SK-N-SH (cell line): Measurements from ENCODE around the gene KSR2. TPM values are rescaled to one million over a fixed set of nuclear protein-coding genes. Genes with fewer than 3 reads are reported as not detected.

ENCODE experiments used
- CTCF ChIA-PET: fragments of 300-600, 350-600 bp; formaldehyde crosslinking; extraction: SDS; loops from one replicate; lab custom pipeline; 2021; lab: Yijun Ruan, JAX
- POLR2A ChIA-PET: fragments of 350-600 bp; sonication (Branson Sonifier 250); formaldehyde crosslinking; extraction: SDS; loops from one replicate; lab custom pipeline; 2020; ENCODE audit warnings: antibody characterized with exemption, inconsistent platforms; lab: Yijun Ruan, JAX
- DNase-seq: peaks from one replicate; pipeline ENCODE4 v3.0.0; 2012
- H2AFZ ChIP-seq: fragments of 200-600 bp; sonication (generic); 2 replicates; pipeline ENCODE4 v1.8.1; 2016; ENCODE audit warnings: antibody characterized with exemption, mild to moderate bottlenecking, low read depth
- H3F3A ChIP-seq: fragments of 200-600 bp; sonication (generic); replicated peaks from 2 replicates; pipeline ENCODE3; 2016; ENCODE audit warnings: antibody characterized with exemption, mild to moderate bottlenecking; ENCODE audit not compliant: insufficient read depth
- H3K27ac ChIP-seq, 2 experiments: fragments of 200-500 bp in 1 of 2; fragments of 200-600 bp in 1 of 2; sonication (Bioruptor generic) in 1 of 2; sonication (generic), shearing (Covaris generic) in 1 of 2; 2 replicates each; pipeline versions ENCODE4 v1.5.1 to v1.6.1; 2014 to 2016; ENCODE audit warnings: low read depth in 2 of 2, inconsistent platforms in 1 of 2, low read length in 1 of 2, mild to moderate bottlenecking in 1 of 2, mixed read lengths in 1 of 2
- H3K27me3 ChIP-seq: fragments of 200-600 bp; sonication (generic), shearing (Covaris generic); 2 replicates; pipeline ENCODE4 v1.6.1; 2016; ENCODE audit warnings: mixed run types; ENCODE audit not compliant: insufficient read depth
- H3K36me3 ChIP-seq, 2 experiments: fragments of 200-500 bp in 1 of 2; fragments of 200-600 bp in 1 of 2; sonication (Bioruptor generic) in 1 of 2; sonication (generic) in 1 of 2; replicated peaks in 1 of 2; 2 replicates each; pipeline versions ENCODE3 to v1.5.1; 2014 to 2016; ENCODE audit warnings: low read length in 1 of 2, mild to moderate bottlenecking in 1 of 2; ENCODE audit not compliant: insufficient read depth in 2 of 2, control insufficient read depth in 1 of 2
- H3K4me1 ChIP-seq, 2 experiments: fragments of 200-500 bp in 1 of 2; fragments of 200-600 bp in 1 of 2; sonication (Bioruptor generic) in 1 of 2; sonication (generic), shearing (Covaris generic) in 1 of 2; 2 replicates each; pipeline versions ENCODE4 v1.5.1 to v1.6.1; 2014 to 2016; ENCODE audit warnings: low read depth in 1 of 2, low read length in 1 of 2, mixed run types in 1 of 2; ENCODE audit not compliant: insufficient read depth in 2 of 2, control insufficient read depth in 1 of 2
- H3K4me2 ChIP-seq: fragments of 200-600 bp; sonication (generic), shearing (Covaris generic); 2 replicates; pipeline ENCODE4 v1.6.1; 2017; ENCODE audit warnings: mixed run types
- H3K4me3 ChIP-seq, 2 experiments: fragments of 200-500 bp in 1 of 2; fragments of 200-600 bp in 1 of 2; sonication (Bioruptor generic) in 1 of 2; sonication (generic), shearing (Covaris generic) in 1 of 2; 2 replicates each; pipeline versions ENCODE4 v1.5.1 to v1.8.1; 2014 to 2016; ENCODE audit warnings: low read depth in 2 of 2, inconsistent platforms in 1 of 2, low read length in 1 of 2, mild to moderate bottlenecking in 1 of 2, mixed read lengths in 1 of 2, moderate library complexity in 1 of 2
- H3K79me2 ChIP-seq: fragments of 200-600 bp; sonication (generic); 2 replicates; pipeline ENCODE4 v1.8.1; 2017; ENCODE audit warnings: mild to moderate bottlenecking; ENCODE audit not compliant: insufficient read depth
- H3K9ac ChIP-seq: fragments of 200-600 bp; sonication (generic); 2 replicates; pipeline ENCODE4 v1.6.1; 2017; ENCODE audit warnings: mixed run types
- H3K9me2 ChIP-seq: fragments of 200-600 bp; sonication (generic); 2 replicates; pipeline ENCODE4 v1.6.1; 2017; ENCODE audit warnings: mixed run types
- H3K9me3 ChIP-seq: fragments of 200-600 bp; sonication (generic); 2 replicates; pipeline ENCODE4 v1.6.1; 2017; ENCODE audit warnings: mixed run types, mild to moderate bottlenecking, moderate library complexity
- H4K20me1 ChIP-seq: fragments of 200-600 bp; sonication (generic); 2 replicates; pipeline ENCODE4 v1.6.1; 2017; ENCODE audit warnings: mild to moderate bottlenecking, mixed run types; ENCODE audit not compliant: insufficient read depth
- CHD2 ChIP-seq: fragments of 150-350 bp; IDR thresholded peaks from 2 replicates; pipeline ENCODE4 v1.6.1; 2018; ENCODE audit warnings: low read length; ENCODE audit not compliant: partially characterized antibody
- ELF1 ChIP-seq: IDR thresholded peaks from 2 replicates; pipeline ENCODE4 v1.4.0; 2012
- EZH2phosphoT487 ChIP-seq: fragments of 200-600 bp; sonication (generic); IDR thresholded peaks from 2 replicates; pipeline ENCODE4 v1.6.1; 2017; ENCODE audit warnings: low read depth, mixed run types, mild to moderate bottlenecking, antibody characterized with exemption, moderate library complexity, borderline replicate concordance
- FOSL2 ChIP-seq: IDR thresholded peaks from 2 replicates; pipeline ENCODE4 v1.4.0; 2012; ENCODE audit warnings: low read depth, mild to moderate bottlenecking, moderate library complexity, borderline replicate concordance
- FOXJ3 ChIP-seq: sonication (generic); formaldehyde crosslinking; IDR thresholded peaks from 2 replicates; pipeline ENCODE4 v1.5.1; 2020; ENCODE audit warnings: mild to moderate bottlenecking, missing genetic modification reagents
- FOXM1 ChIP-seq: IDR thresholded peaks from 2 replicates; pipeline ENCODE4 v1.4.0; 2012; ENCODE audit warnings: low read depth, mild to moderate bottlenecking
- GABPA ChIP-seq: IDR thresholded peaks from 2 replicates; pipeline ENCODE4 v1.4.0; 2012; ENCODE audit warnings: low read depth, mild to moderate bottlenecking
- GATA2 ChIP-seq: sonication (generic); formaldehyde crosslinking; IDR thresholded peaks from 2 replicates; pipeline ENCODE4 v1.5.0; 2020; ENCODE audit warnings: mild to moderate bottlenecking, missing genetic modification reagents
- JUND ChIP-seq: IDR thresholded peaks from 2 replicates; pipeline ENCODE4 v1.4.0; 2012
- MEF2A ChIP-seq: IDR thresholded peaks from 2 replicates; pipeline ENCODE4 v1.4.0; 2012; ENCODE audit warnings: low read depth, borderline replicate concordance
- MXI1 ChIP-seq: IDR thresholded peaks from 2 replicates; pipeline ENCODE4 v1.6.1; 2012; ENCODE audit warnings: mild to moderate bottlenecking, low read depth, low read length, improper control_type of control experiment
- NFIC ChIP-seq: IDR thresholded peaks from 2 replicates; pipeline ENCODE4 v1.4.0; 2012; ENCODE audit warnings: borderline replicate concordance
- NRF1 ChIP-seq: IDR thresholded peaks from 2 replicates; pipeline ENCODE4 v1.6.1; 2012; ENCODE audit warnings: low read depth, mild to moderate bottlenecking, low read length
- POLR2AphosphoS5 ChIP-seq: IDR thresholded peaks from 2 replicates; pipeline ENCODE4 v1.6.1; 2012; ENCODE audit warnings: low read depth, low read length
- RAD21 ChIP-seq: IDR thresholded peaks from 2 replicates; pipeline ENCODE4 v1.6.1; 2012; ENCODE audit warnings: mild to moderate bottlenecking, low read length
- RCOR1 ChIP-seq: fragments of 150-350 bp; IDR thresholded peaks from 2 replicates; pipeline ENCODE4 v1.6.1; 2017; ENCODE audit warnings: antibody characterized with exemption, low read length
- RFX5 ChIP-seq: IDR thresholded peaks from 2 replicates; pipeline ENCODE4 v1.6.1; 2012; ENCODE audit warnings: mild to moderate bottlenecking, improper control_type of control experiment, low read length
- RXRA ChIP-seq: IDR thresholded peaks from 2 replicates; pipeline ENCODE4 v1.4.0; 2012; ENCODE audit warnings: low read depth, mild to moderate bottlenecking, borderline replicate concordance
- SIN3A ChIP-seq: IDR thresholded peaks from 2 replicates; pipeline ENCODE4 v1.6.1; 2012; ENCODE audit warnings: low read depth, mild to moderate bottlenecking, low read length, moderate library complexity, borderline replicate concordance
- SMC3 ChIP-seq: IDR thresholded peaks from 2 replicates; pipeline ENCODE4 v1.6.1; 2012; ENCODE audit warnings: low read depth, low read length, improper control_type of control experiment
- TAF1 ChIP-seq: IDR thresholded peaks from 2 replicates; pipeline ENCODE4 v1.6.1; 2012; ENCODE audit warnings: low read depth, mild to moderate bottlenecking, low read length, moderate library complexity, borderline replicate concordance
- YY1 ChIP-seq: IDR thresholded peaks from 2 replicates; pipeline ENCODE4 v1.4.0; 2012; ENCODE audit warnings: low read depth, mild to moderate bottlenecking
- WGBS: methylation state at CpG from one replicate; pipeline ENCODE4 v1.1.6; 2017; ENCODE audit warnings: low lambda C conversion rate; 5-methylcytosine and 5-hydroxymethylcytosine counted together
- polyA plus RNA-seq, 3 experiments: library from polyadenylated mRNA; depleted of rRNA; stranded (reverse); fragments of >200 nt; gene quantifications; 2 replicates each; pipeline ENCODE4 v1.2.3, GENCODE V29; 2012
- TF ChIP-seq, protein P1 (sequence below): IDR thresholded peaks from 2 replicates; pipeline ENCODE4 v1.4.0; 2012; ENCODE audit warnings: low read depth, borderline replicate concordance
- TF ChIP-seq, protein P2 (sequence below): IDR thresholded peaks from 2 replicates; pipeline ENCODE4 v1.4.0; 2012; ENCODE audit warnings: low read depth, borderline replicate concordance
- TF ChIP-seq, protein P3 (sequence below): IDR thresholded peaks from 2 replicates; pipeline ENCODE4; 2012

KSR2 gene
- polyA plus RNA-seq, 1 of the 3 experiments (the other 2 are of a cell fraction) = 0.12 TPM

DNA sequence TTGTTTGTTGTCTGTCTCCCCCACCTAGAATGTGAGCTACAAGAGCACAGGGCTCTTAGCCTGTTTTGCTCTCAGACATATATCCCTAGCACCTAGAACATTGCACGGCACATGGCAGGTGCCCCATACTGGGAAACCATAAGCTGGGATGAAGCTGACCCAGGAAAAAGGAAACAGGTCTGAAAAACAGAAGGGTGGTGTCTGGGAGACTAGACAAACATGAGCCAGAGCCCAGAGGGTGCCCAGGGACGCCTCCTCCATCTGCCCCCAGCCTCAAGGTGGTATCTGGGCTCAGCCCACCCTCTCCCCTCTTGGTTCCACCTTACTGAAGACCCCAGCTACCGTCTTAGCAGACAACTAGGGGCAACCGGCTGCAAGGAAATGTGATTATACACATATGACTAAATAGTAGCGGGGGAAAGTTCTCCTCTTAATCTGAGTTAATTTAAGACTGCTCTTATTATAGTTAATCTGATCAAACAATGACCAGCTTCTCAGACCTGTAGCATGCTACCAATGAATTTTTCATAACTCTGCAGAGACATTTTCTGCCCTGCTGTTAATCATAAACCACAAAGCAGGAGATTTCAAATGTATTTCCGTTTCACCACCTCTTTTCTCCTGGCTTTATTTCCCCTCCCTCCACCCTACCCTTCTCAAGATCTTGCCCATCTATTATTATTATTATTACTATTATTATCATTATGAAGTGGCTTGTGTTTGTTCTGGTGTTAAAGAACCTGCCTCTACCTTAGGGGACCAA is 31.9 kb downstream of the KSR2 start (continued):
- no peak for TF ChIP-seq RAD21
- no peak for TF ChIP-seq MXI1
- no peak for TF ChIP-seq GABPA
- TF ChIP-seq SMC3 = no peak
- no peak for TF ChIP-seq NFIC

DNA sequence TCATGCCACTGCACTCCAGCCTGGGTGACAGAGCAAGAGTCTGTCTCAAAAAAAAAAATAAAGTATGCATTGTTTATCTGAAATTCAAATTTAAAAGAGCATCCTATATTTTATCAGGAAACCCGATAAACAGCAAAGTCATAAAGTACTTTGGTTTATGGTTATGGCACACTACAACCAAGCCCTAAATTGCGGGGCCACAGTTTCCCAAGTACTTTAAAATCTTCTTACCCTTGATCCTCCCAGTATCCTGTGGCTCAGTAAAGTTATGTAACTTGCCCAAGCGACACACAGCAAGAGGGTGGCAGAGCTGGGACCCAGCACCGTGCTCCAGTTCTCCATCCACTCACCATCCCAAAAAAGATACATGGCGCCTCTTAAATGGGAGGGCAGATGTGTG is 35.2 kb downstream of the KSR2 start:
- Histone ChIP-seq H3K4me1 (no peaks in the 10 kb centered on the region), H3K27me3 (no peaks in the 10 kb centered on the region), H3K9me3 (no peaks in the 10 kb centered on the region), H3F3A (no peaks in the 10 kb centered on the region), H3K4me2 (no peak overlapping the region), H3K27ac (no peak overlapping the region), H3K9ac (no peak overlapping the region), H4K20me1 (no peaks in the 10 kb centered on the region), H3K36me3 (no peaks in the 10 kb centered on the region), H3K9me2 (no peaks in the 10 kb centered on the region), H3K79me2 (no peaks in the 10 kb centered on the region), H3K4me3 (no peak overlapping the region), H2AFZ (no peak overlapping the region)
- WGBS = 59% methylated on average over 5 of the region's 5 CpGs
- ChIA-PET CTCF (no interaction called here), POLR2A (no interaction called here)
- TF ChIP-seq GABPA = no peak
- TF ChIP-seq NRF1 = no peak
- TF ChIP-seq MXI1 = no peak
- TF ChIP-seq YY1 = no peak
- no peak for TF ChIP-seq FOSL2
- no peak for TF ChIP-seq SIN3A
- TF ChIP-seq RCOR1 = no peak
- TF ChIP-seq CHD2 = no peak
- TF ChIP-seq ELF1 = no peak
- TF ChIP-seq EZH2phosphoT487 = no peak
- no peak for TF ChIP-seq JUND
- TF ChIP-seq, protein P1, sequence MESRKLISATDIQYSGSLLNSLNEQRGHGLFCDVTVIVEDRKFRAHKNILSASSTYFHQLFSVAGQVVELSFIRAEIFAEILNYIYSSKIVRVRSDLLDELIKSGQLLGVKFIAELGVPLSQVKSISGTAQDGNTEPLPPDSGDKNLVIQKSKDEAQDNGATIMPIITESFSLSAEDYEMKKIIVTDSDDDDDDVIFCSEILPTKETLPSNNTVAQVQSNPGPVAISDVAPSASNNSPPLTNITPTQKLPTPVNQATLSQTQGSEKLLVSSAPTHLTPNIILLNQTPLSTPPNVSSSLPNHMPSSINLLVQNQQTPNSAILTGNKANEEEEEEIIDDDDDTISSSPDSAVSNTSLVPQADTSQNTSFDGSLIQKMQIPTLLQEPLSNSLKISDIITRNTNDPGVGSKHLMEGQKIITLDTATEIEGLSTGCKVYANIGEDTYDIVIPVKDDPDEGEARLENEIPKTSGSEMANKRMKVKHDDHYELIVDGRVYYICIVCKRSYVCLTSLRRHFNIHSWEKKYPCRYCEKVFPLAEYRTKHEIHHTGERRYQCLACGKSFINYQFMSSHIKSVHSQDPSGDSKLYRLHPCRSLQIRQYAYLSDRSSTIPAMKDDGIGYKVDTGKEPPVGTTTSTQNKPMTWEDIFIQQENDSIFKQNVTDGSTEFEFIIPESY = no peak
- TF ChIP-seq SMC3 = no peak
- no peak for DNase-seq

DNA sequence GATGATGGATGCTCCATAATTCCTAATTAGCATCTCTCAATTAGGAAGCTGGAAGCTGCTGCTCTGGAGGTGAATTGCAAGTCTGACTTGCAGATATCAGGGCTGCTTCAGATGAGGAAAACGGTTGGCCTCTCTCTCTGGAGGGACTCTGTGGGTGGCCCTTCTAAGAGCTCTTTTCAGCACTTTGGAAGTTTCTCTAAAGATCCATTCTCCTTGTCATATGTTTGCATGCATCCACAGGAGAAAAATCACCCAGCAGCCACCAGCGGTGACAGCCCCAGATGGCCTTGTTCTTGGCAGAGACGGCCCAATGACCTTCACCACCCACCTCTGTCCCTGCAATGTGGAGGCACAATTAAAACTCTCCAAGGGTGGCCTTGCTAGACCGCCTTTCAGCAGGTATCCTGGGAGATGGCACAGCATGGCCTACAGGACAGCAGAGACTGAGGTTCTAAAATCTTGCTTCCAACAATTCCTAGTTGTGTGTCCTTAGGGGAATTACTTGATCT is 42.3 kb downstream of the KSR2 start:
- no peak overlapping the region for H3K4me2 ChIP-seq
- DNase-seq = no peak
- no peaks in the 10 kb centered on the region for H3K36me3 ChIP-seq
- no peaks in the 10 kb centered on the region for H3K27me3 ChIP-seq
- H2AFZ ChIP-seq = no peak overlapping the region
- no peaks in the 10 kb centered on the region for H4K20me1 ChIP-seq
- H3K27ac ChIP-seq = no peak overlapping the region
- POLR2A ChIA-PET = no interaction called here
- H3K4me1 ChIP-seq = no peaks in the 10 kb centered on the region
- H3K9me2 ChIP-seq = no peaks in the 10 kb centered on the region
- H3K4me3 ChIP-seq = no peak overlapping the region
- no peaks in the 10 kb centered on the region for H3F3A ChIP-seq
- no peak overlapping the region for H3K9ac ChIP-seq
- H3K9me3 ChIP-seq = no peaks in the 10 kb centered on the region
- WGBS = 48% methylated on average over 4 of the region's 4 CpGs
- H3K79me2 ChIP-seq = no peaks in the 10 kb centered on the region
- CTCF ChIA-PET = no interaction called here
- TF ChIP-seq FOXJ3 (CRISPR knock-in tag) = no peak
- TF ChIP-seq NRF1 = no peak
- TF ChIP-seq FOXM1 = no peak
- TF ChIP-seq SMC3 = no peak
- no peak for TF ChIP-seq RXRA
- TF ChIP-seq, protein P2, sequence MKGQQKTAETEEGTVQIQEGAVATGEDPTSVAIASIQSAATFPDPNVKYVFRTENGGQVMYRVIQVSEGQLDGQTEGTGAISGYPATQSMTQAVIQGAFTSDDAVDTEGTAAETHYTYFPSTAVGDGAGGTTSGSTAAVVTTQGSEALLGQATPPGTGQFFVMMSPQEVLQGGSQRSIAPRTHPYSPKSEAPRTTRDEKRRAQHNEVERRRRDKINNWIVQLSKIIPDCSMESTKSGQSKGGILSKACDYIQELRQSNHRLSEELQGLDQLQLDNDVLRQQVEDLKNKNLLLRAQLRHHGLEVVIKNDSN = no peak
- TF ChIP-seq EZH2phosphoT487 = no peak
- TF ChIP-seq, protein P3, sequence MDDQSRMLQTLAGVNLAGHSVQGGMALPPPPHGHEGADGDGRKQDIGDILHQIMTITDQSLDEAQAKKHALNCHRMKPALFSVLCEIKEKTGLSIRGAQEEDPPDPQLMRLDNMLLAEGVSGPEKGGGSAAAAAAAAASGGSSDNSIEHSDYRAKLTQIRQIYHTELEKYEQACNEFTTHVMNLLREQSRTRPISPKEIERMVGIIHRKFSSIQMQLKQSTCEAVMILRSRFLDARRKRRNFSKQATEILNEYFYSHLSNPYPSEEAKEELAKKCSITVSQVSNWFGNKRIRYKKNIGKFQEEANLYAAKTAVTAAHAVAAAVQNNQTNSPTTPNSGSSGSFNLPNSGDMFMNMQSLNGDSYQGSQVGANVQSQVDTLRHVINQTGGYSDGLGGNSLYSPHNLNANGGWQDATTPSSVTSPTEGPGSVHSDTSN = no peak
- no peak for TF ChIP-seq FOSL2
- TF ChIP-seq GATA2 (CRISPR knock-in tag) = no peak
- no peak for TF ChIP-seq POLR2AphosphoS5
- TF ChIP-seq RFX5 = no peak
- TF ChIP-seq MEF2A = no peak
- no peak for TF ChIP-seq TAF1
